IPS-18a (cell line): ENCODE results near the gene LDB2.

Source experiments
- H3K27ac ChIP-seq: one replicate; pipeline ENCODE4 v1.5.1; 2013; ENCODE audit warnings: low read length
- H3K27me3 ChIP-seq: one replicate; pipeline ENCODE4 v1.6.1; 2013; ENCODE audit warnings: mild to moderate bottlenecking, low read length; ENCODE audit not compliant: control insufficient read depth, insufficient read depth
- H3K36me3 ChIP-seq: one replicate; pipeline ENCODE4 v1.6.1; 2013; ENCODE audit warnings: low read depth, low read length; ENCODE audit not compliant: control insufficient read depth
- H3K4me1 ChIP-seq: one replicate; pipeline ENCODE4 v1.6.1; 2013; ENCODE audit warnings: low read depth, low read length; ENCODE audit not compliant: control insufficient read depth
- H3K4me3 ChIP-seq: one replicate; pipeline ENCODE4 v1.5.1; 2013; ENCODE audit warnings: low read length
- H3K9ac ChIP-seq: one replicate; pipeline ENCODE4 v1.6.1; 2013; ENCODE audit warnings: mild to moderate bottlenecking, low read length, moderate library complexity
- H3K9me3 ChIP-seq: one replicate; pipeline ENCODE4 v1.6.1; 2013; ENCODE audit warnings: low read depth, low read length; ENCODE audit not compliant: control insufficient read depth

LDB2 gene

GRCh38 chr4:16728111-16728510 is 170.3 kb downstream of the LDB2 start:
- Histone ChIP-seq H3K4me3 (no peak overlapping the region), H3K36me3 (no peaks in the 10 kb centered on the region), H3K27ac (no peak overlapping the region), H3K9ac (no peak overlapping the region), H3K9me3 (no peaks in the 10 kb centered on the region), H3K27me3 (no peaks in the 10 kb centered on the region), H3K4me1 (peaks cover 32% of the 10 kb centered on the region)

GRCh38 chr4:16727218-16727617 is 171.2 kb downstream of the LDB2 start:
- Histone ChIP-seq H3K4me1 (peaks cover 23% of the 10 kb centered on the region), H3K27ac (no peak overlapping the region), H3K4me3 (no peak overlapping the region), H3K36me3 (no peaks in the 10 kb centered on the region), H3K27me3 (no peaks in the 10 kb centered on the region), H3K9ac (no peak overlapping the region), H3K9me3 (no peaks in the 10 kb centered on the region)

GRCh38 chr4:16726368-16727050 is 171.9 kb downstream of the LDB2 start:
- Histone ChIP-seq H3K9me3 (no peaks in the 10 kb centered on the region), H3K4me1 (peaks cover 16% of the 10 kb centered on the region), H3K27ac (no peak overlapping the region), H3K4me3 (no peak overlapping the region), H3K9ac (no peak overlapping the region), H3K36me3 (no peaks in the 10 kb centered on the region), H3K27me3 (no peaks in the 10 kb centered on the region)

GRCh38 chr4:16725252-16725651 is 173.2 kb downstream of the LDB2 start:
- no peak overlapping the region for H3K4me3 ChIP-seq
- H3K4me1 ChIP-seq: peaks cover 14% of the 10 kb centered on the region
- H3K27ac ChIP-seq: no peak overlapping the region
- H3K36me3 ChIP-seq: no peaks in the 10 kb centered on the region
- H3K9ac ChIP-seq: no peak overlapping the region
- H3K9me3 ChIP-seq: no peaks in the 10 kb centered on the region
- H3K27me3 ChIP-seq: no peaks in the 10 kb centered on the region

- H3K27ac ChIP-seq: no peak overlapping the region
- no peaks in the 10 kb centered on the region for H3K36me3 ChIP-seq
- no peaks in the 10 kb centered on the region for H3K27me3 ChIP-seq
- H3K4me1 ChIP-seq: no peaks in the 10 kb centered on the region
- no peak overlapping the region for H3K9ac ChIP-seq
- H3K9me3 ChIP-seq: no peaks in the 10 kb centered on the region
- no peak overlapping the region for H3K4me3 ChIP-seq
Measured at GRCh38 chr4:16722416-16722815, 176.0 kb downstream of the LDB2 start.

GRCh38 chr4:16721613-16722291 is 176.7 kb downstream of the LDB2 start:
- Histone ChIP-seq H3K9me3 (no peaks in the 10 kb centered on the region), H3K9ac (no peak overlapping the region), H3K27ac (no peak overlapping the region), H3K36me3 (no peaks in the 10 kb centered on the region), H3K4me3 (no peak overlapping the region), H3K4me1 (no peaks in the 10 kb centered on the region), H3K27me3 (no peaks in the 10 kb centered on the region)

- H3K27me3 ChIP-seq: no peaks in the 10 kb centered on the region
- H3K9me3 ChIP-seq: no peaks in the 10 kb centered on the region
- no peak overlapping the region for H3K9ac ChIP-seq
- H3K27ac ChIP-seq: no peak overlapping the region
- no peaks in the 10 kb centered on the region for H3K4me1 ChIP-seq
- H3K4me3 ChIP-seq: no peak overlapping the region
- H3K36me3 ChIP-seq: no peaks in the 10 kb centered on the region
Measured at GRCh38 chr4:16720761-16721160, 177.7 kb downstream of the LDB2 start.

- H3K4me1 ChIP-seq: no peaks in the 10 kb centered on the region
- H3K4me3 ChIP-seq: no peak overlapping the region
- H3K27me3 ChIP-seq: no peaks in the 10 kb centered on the region
- H3K27ac ChIP-seq: no peak overlapping the region
- no peak overlapping the region for H3K9ac ChIP-seq
- no peaks in the 10 kb centered on the region for H3K9me3 ChIP-seq
- H3K36me3 ChIP-seq: no peaks in the 10 kb centered on the region
Measured at GRCh38 chr4:16717266-16717970, 181.0 kb downstream of the LDB2 start.

GRCh38 chr4:16715482-16715881 is 183.0 kb downstream of the LDB2 start:
- Histone ChIP-seq H3K4me1 (no peaks in the 10 kb centered on the region), H3K27ac (no peak overlapping the region), H3K9ac (no peak overlapping the region), H3K27me3 (no peaks in the 10 kb centered on the region), H3K9me3 (no peaks in the 10 kb centered on the region), H3K36me3 (no peaks in the 10 kb centered on the region), H3K4me3 (no peak overlapping the region)

- Histone ChIP-seq H3K4me1 (no peaks in the 10 kb centered on the region), H3K9me3 (no peaks in the 10 kb centered on the region), H3K4me3 (no peak overlapping the region), H3K36me3 (no peaks in the 10 kb centered on the region), H3K27me3 (no peaks in the 10 kb centered on the region), H3K27ac (no peak overlapping the region), H3K9ac (no peak overlapping the region)
Measured at GRCh38 chr4:16714191-16714590, 184.3 kb downstream of the LDB2 start.

- Histone ChIP-seq H3K27me3 (no peaks in the 10 kb centered on the region), H3K4me3 (no peak overlapping the region), H3K4me1 (no peaks in the 10 kb centered on the region), H3K27ac (no peak overlapping the region), H3K9ac (no peak overlapping the region), H3K9me3 (no peaks in the 10 kb centered on the region), H3K36me3 (no peaks in the 10 kb centered on the region)
Measured at GRCh38 chr4:16713696-16714095, 184.7 kb downstream of the LDB2 start.
